Measurements from ENCODE around the gene CHST9.

GRCh38 chr18:26920644-26921043 lies 264.5 kb downstream of the CHST9 start:
- TF ChIP-seq CTCF (conservative IDR thresholded peaks at IDR 0.05) (no peak), EZH2 (IDR thresholded peaks at IDR 0.05; ENCODE audit: low read depth) (no peak)

Data from PC-9 (cell line).